HG03135 (cell line): Measurements from ENCODE around the gene RNASET2.
A peak's percentile ranks its signal among the peaks of the same experiment; 100 is the strongest.
"Not testable (repeated sequence)": the region's sequence is repeated elsewhere in the genome, so short reads cannot be mapped to it uniquely, and the experiment has no call there.

Experiments
- ATAC-seq: cut with Tn5 transposase; IDR thresholded peaks from one replicate; pipeline ENCODE4 v1.9.1; 2021; ENCODE audit warnings: mild to moderate bottlenecking, moderate library complexity; ENCODE audit not compliant: unreplicated experiment

The RNASET2 gene

GRCh38 chr6:166928644-166929541, 27.5 kb downstream of the RNASET2 start:
- ATAC-seq = no peak

- ATAC-seq = no peak
Measured at GRCh38 chr6:166927935-166928643, 28.3 kb downstream of the RNASET2 start.

DNA sequence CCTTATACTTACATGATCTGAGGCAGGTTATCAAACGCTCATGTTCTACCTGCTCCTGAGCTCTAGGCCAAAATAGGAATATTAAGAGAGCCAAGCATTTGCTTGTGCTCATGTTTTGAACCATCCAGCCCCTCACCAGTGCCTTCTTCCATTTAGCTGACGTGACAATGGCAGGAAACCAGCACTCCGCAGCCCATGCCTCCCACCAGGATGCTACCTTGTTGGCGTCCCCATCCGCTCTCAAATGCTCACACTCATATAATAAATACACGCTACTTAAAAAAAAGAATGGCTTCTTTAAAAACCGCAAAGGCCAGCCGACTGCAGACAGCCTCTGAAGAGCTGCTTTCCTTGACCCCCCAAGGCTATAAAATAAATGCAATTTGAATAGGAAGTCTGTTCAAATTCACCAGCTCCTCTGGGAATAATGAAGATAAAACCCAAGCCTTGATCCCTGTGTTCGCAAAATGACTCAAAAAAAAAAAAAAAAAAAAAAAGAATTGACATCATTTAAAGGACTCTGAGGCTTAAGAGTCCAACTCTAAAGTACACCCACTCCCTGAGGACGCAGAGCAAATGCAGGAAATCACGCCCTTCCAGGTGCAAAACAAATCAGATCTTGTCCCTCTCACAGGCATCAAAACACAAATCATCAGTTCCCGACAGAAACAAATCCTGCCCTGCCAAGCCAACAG, 29.0 kb downstream of the RNASET2 start:
- no peak for ATAC-seq

DNA sequence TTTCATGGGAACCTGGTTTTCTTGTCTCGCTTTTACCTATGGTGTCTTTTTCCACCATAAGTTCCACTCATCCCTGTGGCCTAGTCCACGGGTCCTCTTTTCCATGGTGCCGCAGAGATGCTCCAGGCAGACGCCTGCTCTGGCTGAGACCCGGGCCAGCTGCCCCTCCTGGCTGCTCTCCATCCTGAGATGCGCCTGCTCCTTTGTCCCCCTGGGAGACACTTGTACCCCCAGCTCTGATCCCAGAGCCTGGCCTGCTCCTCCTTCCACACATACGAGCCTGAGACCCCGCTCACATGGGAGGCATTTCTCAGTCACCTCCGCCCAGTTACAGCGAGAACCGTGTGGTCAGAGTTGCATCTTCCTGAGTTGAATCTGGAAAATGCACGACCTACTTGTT, 29.6 kb downstream of the RNASET2 start:
- ATAC-seq = no peak

DNA sequence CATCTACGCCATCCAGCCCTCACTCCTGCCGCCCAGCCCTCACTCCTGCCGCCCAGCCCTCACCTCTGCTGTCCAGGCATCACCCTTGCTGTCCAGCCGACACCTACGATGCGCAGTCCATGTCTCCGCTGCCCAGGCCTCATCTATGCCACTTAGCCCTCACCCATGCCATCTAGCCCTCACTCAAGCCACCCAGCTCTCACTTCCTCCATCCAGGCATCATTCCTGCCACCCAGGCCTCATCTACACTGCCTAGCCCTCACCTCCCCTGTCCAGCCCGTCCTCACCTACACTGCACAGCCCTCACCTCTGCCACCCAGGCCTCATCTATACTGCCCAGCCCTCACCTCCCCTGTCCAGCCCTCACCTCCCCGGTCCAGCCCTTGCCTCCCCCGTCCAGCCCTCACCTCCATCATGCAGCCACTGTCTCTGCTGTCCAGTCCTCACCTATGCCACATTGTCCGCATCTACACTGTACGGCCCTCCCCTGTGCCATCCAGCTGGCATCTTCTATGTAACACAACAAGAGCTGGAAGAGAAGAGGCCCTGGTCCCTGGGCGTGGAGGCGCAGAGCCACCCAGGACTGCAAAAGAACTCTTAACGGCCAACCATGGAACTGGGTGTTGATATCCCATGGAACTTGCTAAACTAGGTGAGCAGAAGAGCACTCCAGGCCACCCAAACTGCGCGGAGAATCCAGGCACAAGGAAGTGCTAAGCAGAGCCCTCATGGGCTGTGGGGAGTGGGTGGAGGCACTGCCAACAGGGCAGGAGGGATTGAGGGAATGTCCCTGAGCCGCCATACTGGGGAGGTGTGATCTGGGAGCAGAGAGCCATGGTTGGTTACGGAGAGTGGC, 31.0 kb downstream of the RNASET2 start:
- ATAC-seq = no peak

DNA sequence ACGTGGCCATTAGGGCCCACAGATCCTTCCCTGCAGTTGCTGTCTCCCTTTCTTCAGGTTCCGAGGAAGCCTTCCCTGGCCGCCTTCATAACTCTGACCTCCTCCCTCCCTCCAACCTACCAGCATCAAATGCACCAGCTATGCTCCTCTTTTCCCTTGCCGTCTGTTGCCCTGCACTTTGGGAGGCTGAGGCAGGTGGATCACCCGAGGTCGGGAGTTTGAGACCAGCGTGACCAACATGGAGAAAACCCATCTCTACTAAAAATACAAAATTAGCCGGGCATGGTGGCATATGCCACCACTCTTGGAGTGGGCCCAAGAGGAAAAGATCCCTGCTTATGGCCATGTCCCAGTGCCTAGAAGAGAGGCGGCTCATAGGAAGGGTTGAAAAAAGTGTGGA, 31.8 kb downstream of the RNASET2 start:
- no peak for ATAC-seq

- ATAC-seq = no peak
Measured at GRCh38 chr6:166922937-166923336, 33.4 kb downstream of the RNASET2 start.

GRCh38 chr6:166921570-166921969, 34.8 kb downstream of the RNASET2 start:
- no peak for ATAC-seq

- no peak for ATAC-seq
Measured at GRCh38 chr6:166916824-166917223, 39.5 kb downstream of the RNASET2 start.

DNA sequence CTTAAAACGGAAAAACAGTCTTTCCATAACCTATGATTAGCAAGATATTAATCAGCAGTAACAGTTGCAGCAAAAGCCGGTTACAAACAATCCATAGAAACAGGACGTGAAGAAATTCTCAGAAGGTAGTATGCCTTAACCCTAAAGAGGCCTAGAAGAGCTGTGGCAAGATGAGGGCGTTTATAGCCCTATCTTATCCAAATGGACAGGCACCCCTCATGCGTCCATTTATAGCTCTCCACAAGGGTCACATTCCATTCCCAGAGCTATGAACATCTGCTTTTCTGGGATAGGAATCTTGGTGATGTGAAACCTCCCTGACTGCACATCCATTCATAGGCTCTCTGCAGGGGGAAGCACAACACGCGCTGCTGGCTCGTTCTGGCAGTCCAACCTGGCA, 40.9 kb downstream of the RNASET2 start:
- not testable (repeated sequence) for ATAC-seq

GRCh38 chr6:166914952-166915351, 41.4 kb downstream of the RNASET2 start:
- not testable (repeated sequence) for ATAC-seq

GRCh38 chr6:166911248-166911677, 45.1 kb downstream of the RNASET2 start:
- no peak for ATAC-seq

- ATAC-seq = no peak
Measured at GRCh38 chr6:166910601-166911000, 45.7 kb downstream of the RNASET2 start.

DNA sequence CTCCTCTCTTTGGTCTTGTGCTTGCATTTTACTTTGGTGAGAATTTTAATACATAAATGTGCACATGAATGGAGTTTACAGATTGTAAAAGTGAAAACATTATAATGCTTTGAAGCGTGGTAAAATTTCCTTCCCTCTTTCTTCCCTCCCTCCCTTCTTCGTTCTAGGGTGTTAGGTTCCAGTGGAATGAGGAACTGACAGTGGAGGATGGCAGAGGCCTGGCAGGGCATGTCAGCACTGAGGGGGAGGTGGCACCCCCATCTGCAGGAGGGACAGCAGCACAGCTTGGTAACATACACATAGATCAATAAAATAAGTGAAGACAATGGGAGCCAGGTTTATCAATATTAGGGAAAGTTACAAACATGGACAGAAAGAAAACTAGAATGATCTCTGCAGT, 47.5 kb downstream of the RNASET2 start:
- no peak for ATAC-seq

DNA sequence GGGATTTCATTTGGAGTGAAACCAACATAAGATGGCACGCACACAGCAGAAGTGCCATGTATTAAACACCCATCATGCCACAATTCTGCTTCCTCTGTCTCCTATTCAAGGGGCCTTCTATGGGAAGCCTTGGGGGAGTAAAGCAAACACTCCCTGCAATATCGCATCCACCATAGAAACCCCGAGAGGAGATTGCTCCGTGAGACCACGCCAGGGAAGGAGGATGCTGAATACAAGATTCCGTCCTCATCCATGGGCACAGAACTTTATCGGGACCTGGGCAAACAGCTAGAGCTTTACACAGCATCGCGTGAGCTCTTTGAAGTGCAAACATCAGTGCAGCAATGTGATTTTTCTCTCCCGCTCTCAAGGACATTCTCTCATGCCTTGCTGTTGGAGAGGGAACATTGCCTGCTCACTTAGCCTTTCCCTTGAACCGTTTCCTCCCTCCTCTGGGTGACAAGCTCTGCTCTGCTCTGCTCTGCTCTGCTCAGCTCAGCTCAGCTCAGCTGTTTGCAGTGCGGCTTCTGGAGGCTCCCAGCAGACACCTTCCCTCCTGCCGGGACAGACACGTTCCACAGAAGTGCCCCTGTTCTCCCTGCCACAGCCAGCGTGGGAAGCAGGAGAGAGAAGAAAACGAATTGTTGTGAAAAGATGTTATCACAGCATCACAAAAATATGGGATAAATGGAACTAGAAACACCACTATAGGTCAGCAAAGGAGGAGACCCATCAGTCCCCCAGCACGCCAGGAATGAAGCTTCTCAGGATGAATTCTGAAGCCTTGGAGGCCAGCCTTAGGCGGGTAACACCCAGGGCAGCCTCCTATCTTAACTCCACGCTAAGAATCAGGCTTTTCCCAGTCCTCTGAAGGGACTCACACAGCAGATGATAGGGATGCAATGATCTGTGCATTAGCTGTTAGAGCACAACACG, 48.2 kb downstream of the RNASET2 start:
- ATAC-seq = no peak

GRCh38 chr6:166907373-166907841, 48.9 kb downstream of the RNASET2 start:
- ATAC-seq = peak; percentile 96

DNA sequence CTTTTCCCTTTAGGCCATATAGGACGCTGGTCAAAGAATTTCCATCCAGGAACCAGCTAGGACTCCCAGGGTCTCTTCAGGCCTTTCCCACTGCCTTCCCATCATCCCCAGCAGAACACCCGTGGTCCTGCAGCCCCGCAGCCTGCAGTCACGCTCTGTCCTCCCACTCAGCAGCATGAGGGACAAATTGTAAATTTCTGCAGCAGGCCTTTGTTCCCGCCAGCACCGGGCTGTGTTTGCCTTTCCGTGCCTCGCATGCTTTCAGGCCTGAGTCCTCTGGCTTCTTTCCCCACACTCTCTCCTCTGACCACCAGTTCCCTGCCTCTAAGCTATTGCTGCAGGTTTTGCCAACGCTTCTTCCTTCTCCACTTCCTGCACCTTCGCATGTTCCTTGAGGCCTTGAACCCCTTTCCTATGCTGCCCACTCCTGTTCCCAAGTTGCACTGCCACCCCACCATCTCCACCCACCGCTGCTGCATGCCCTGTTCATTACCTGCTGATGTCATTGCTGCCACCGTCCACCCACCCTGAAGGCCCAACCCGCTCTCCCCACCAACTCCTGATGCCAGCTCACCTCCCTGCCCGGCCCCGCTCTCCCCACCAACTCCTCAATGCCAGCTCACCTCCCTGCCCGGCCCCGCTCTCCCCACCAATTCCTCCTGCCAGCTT, 49.8 kb downstream of the RNASET2 start:
- no peak for ATAC-seq

DNA sequence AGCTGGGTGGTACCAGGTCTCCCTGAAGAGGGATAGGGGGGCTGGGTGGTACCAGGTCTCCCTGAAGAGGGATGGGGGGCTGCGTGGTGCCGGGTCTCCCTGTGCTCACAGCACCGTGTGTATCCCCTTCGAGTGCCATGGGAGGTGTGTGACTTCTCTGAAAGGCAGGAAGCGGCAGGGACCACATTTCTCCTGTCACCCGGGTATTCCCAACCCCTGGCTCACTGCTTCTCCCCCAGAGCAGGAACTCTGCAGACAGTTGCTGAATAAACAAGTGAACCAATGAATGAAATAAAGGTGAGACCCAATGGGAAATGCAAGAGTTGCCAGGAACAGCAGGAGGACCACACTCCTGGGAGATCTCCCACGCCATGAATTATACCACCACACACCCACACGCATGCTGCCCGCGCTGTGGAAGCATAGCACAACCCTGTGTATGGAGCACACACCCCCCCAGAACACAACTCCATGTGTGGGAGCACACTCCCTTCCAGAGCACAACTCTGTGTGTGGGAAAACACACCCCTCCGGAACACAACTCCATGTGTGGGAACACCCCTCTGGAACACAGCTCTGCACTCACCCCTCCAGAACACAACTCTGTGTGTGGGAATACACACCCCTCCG, 50.7 kb downstream of the RNASET2 start:
- no peak for ATAC-seq
